Neural cell (in vitro differentiated cells): ENCODE data around the gene CCDC74A. TPM values are rescaled to one million over a fixed set of nuclear protein-coding genes. Genes with fewer than 3 reads are reported as not detected.
"Not testable (repeated sequence)": the region's sequence is repeated elsewhere in the genome, so short reads cannot be mapped to it uniquely, and the experiment has no call there.

Experiments used
- H2AFZ ChIP-seq: fragments of 200-600, 300-800 bp; sonication (generic), shearing (Covaris generic); 2 replicates; pipeline ENCODE4 v1.6.0; 2014; ENCODE audit warnings: low read depth, mild to moderate bottlenecking, antibody characterized with exemption, low read length, moderate library complexity
- H3F3A ChIP-seq: fragments of 200-600 bp; shearing (Covaris generic); 2 replicates; pipeline ENCODE4 v1.6.1; 2016; ENCODE audit warnings: mild to moderate bottlenecking, moderate library complexity, mixed read lengths, antibody characterized with exemption, low read length; ENCODE audit not compliant: insufficient read depth, poor library complexity, severe bottlenecking
- H3K27ac ChIP-seq: fragments of 200-600, 300-800 bp; sonication (generic), shearing (Covaris generic); 2 replicates; pipeline ENCODE4 v1.5.1; 2014; ENCODE audit warnings: mild to moderate bottlenecking, low read length, moderate library complexity
- H3K27me3 ChIP-seq: fragments of 300-800, 200-600 bp; sonication (generic), shearing (Covaris generic); 2 replicates; pipeline ENCODE4 v1.6.0; 2014; ENCODE audit warnings: mild to moderate bottlenecking, low read depth, low read length, moderate library complexity; ENCODE audit not compliant: insufficient read depth
- H3K36me3 ChIP-seq: fragments of 300-800, 200-600 bp; sonication (generic), shearing (Covaris generic); 2 replicates; pipeline ENCODE4 v1.5.1; 2014; ENCODE audit warnings: mild to moderate bottlenecking, antibody characterized with exemption, low read length, moderate library complexity; ENCODE audit not compliant: insufficient read depth
- H3K4me2 ChIP-seq: fragments of 300-800, 200-600 bp; sonication (generic), shearing (Covaris generic); 2 replicates; pipeline ENCODE4 v1.6.0; 2014; ENCODE audit warnings: mild to moderate bottlenecking, low read length
- H3K4me3 ChIP-seq: fragments of 300-800, 200-600 bp; sonication (generic), shearing (Covaris generic); 2 replicates; pipeline ENCODE4 v1.5.1; 2014; ENCODE audit warnings: mild to moderate bottlenecking, low read length, moderate library complexity
- H3K79me2 ChIP-seq: fragments of 200-600 bp; shearing (Covaris generic); replicated peaks from 2 replicates; pipeline ENCODE4 v1.6.0; 2014; ENCODE audit warnings: mild to moderate bottlenecking, low read length, moderate library complexity; ENCODE audit not compliant: insufficient read depth
- H3K9ac ChIP-seq: fragments of 300-800, 200-600 bp; sonication (generic), shearing (Covaris generic); 2 replicates; pipeline ENCODE4 v1.6.1; 2016; ENCODE audit warnings: mild to moderate bottlenecking, low read length, mixed read lengths
- H3K9me2 ChIP-seq: fragments of 200-600 bp; shearing (Covaris generic); 2 replicates; pipeline ENCODE4 v1.6.1; 2016; ENCODE audit warnings: mild to moderate bottlenecking, low read length, mixed read lengths; ENCODE audit not compliant: insufficient read depth
- H3K9me3 ChIP-seq: fragments of 200-600, 300-800 bp; sonication (generic), shearing (Covaris generic); 2 replicates; pipeline ENCODE4 v1.6.1; 2016; ENCODE audit warnings: mild to moderate bottlenecking, mixed run types, low read length, moderate library complexity, mixed read lengths
- H4K20me1 ChIP-seq: fragments of 200-600 bp; shearing (Covaris generic); 2 replicates; pipeline ENCODE4 v1.6.1; 2016; ENCODE audit warnings: mild to moderate bottlenecking, mixed run types; ENCODE audit not compliant: insufficient read depth
- EP300 ChIP-seq: fragments of 450-650 bp; conservative IDR thresholded peaks from 2 replicates; pipeline ENCODE4 v1.6.1; 2014; ENCODE audit warnings: antibody characterized with exemption, mild to moderate bottlenecking, moderate library complexity; ENCODE audit not compliant: poor library complexity, severe bottlenecking
- EZH2 ChIP-seq: fragments of 200-600, 300-800 bp; shearing (Covaris generic), sonication (generic); IDR thresholded peaks from 2 replicates; pipeline ENCODE4 v1.6.1; 2014; ENCODE audit warnings: antibody characterized with exemption, low read length, borderline replicate concordance, mild to moderate bottlenecking; ENCODE audit not compliant: insufficient read depth, poor library complexity, severe bottlenecking
- MXI1 ChIP-seq: fragments of 450-650 bp; conservative IDR thresholded peaks from 2 replicates; pipeline ENCODE4 v1.6.1; 2014; ENCODE audit warnings: antibody characterized with exemption, mild to moderate bottlenecking; ENCODE audit not compliant: poor library complexity, severe bottlenecking
- POLR2AphosphoS5 ChIP-seq: IDR thresholded peaks from 2 replicates; pipeline ENCODE4 v1.6.1; 2012
- RAD21 ChIP-seq: fragments of 450-650 bp; conservative IDR thresholded peaks from 2 replicates; pipeline ENCODE4 v1.6.1; 2014; ENCODE audit warnings: antibody characterized with exemption, mild to moderate bottlenecking, moderate library complexity
- SMC3 ChIP-seq: fragments of 450-650 bp; conservative IDR thresholded peaks from 2 replicates; pipeline ENCODE4 v1.6.1; 2014; ENCODE audit warnings: antibody characterized with exemption, mild to moderate bottlenecking, moderate library complexity; ENCODE audit not compliant: poor library complexity
- TAF1 ChIP-seq: IDR thresholded peaks from 2 replicates; pipeline ENCODE4 v1.6.1; 2012; ENCODE audit warnings: low read depth
- polyA plus RNA-seq: library from polyadenylated mRNA; depleted of rRNA; stranded (reverse); fragments of >200 nt; gene quantifications from 2 replicates; pipeline ENCODE4 v1.2.3, GENCODE V29; 2014
- TF ChIP-seq, protein P1 (sequence below): fragments of 450-650 bp; IDR thresholded peaks from 2 replicates; pipeline ENCODE4 v1.5.1; 2014; ENCODE audit warnings: antibody characterized with exemption, mild to moderate bottlenecking, moderate library complexity; ENCODE audit not compliant: poor library complexity, severe bottlenecking
- TF ChIP-seq, protein P2 (sequence below): IDR thresholded peaks from 2 replicates; pipeline ENCODE4 v1.6.1; 2012; ENCODE audit warnings: borderline replicate concordance

The CCDC74A gene
- polyA plus RNA-seq, 1 donor from 2014 or later = 38.2 TPM

DNA sequence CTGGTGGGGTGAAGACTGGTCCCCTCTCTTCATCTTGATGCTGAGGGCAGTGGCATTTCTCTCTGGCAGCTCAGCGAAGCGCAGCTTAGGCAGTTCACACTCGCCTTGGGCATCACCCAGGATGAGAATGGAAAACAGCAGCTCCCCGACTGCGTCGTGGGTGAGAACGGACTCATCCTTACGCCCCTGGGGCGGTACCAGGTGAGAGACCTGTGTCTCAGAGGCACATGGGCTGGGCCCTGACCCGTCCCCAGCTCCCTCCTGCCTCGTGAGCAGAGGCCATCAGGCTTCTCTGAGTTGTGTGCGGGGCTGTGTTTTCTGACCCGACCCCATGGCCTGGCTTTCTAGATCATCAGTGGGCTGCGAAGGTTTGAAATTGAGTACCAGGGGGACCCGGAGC is 8.2 kb upstream of the CCDC74A start:
- H3K79me2 ChIP-seq = no peaks in the 10 kb centered on the region

DNA sequence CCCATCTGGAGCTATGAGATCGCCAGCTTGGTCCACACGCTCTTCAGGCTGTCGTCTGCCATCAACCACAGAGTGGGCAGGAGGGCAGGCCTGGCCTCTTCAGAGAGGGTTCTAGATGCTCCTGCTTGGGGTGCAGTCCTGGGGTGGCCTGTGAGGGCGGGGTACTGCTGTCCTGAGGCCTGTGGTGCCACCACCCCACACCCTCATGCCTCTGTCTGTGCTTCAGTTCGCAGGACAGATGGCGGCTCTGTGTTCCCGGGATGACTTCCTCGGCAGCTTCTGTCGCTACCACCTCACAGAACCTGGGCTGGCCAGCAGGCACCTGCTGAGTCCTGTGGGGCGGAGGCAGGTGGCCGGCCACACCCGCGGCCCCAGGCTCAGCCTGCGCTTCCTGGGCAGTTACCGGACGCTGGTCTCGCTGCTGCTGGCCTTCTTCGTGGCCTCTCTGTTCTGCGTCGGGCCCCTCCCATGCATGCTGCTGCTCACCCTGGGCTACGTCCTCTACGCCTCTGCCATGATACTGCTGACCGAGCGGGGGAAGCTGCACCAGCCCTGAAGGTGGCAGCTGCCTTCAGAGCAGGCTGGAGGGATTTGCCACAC is 7.7 kb upstream of the CCDC74A start:
- H3F3A ChIP-seq, H3K9ac ChIP-seq, H3K27me3 ChIP-seq, H2AFZ ChIP-seq, H3K79me2 ChIP-seq, H4K20me1 ChIP-seq, H3K4me2 ChIP-seq, H3K36me3 ChIP-seq, H3K9me2 ChIP-seq, H3K27ac ChIP-seq, H3K4me3 ChIP-seq, H3K9me3 ChIP-seq: not testable (repeated sequence)

More for the DNA sequence above, 8.2 kb upstream of the CCDC74A start:
- H3K9me2 ChIP-seq = no peaks in the 10 kb centered on the region
- H4K20me1 ChIP-seq = no peaks in the 10 kb centered on the region
- H3K9ac ChIP-seq = no peak overlapping the region
- H3K9me3 ChIP-seq = no peaks in the 10 kb centered on the region
- no peaks in the 10 kb centered on the region for H3K27me3 ChIP-seq
- no peaks in the 10 kb centered on the region for H3K36me3 ChIP-seq
- no peak overlapping the region for H3K27ac ChIP-seq
- no peaks in the 10 kb centered on the region for H3F3A ChIP-seq
- H3K4me3 ChIP-seq = no peak overlapping the region
- no peak overlapping the region for H2AFZ ChIP-seq
- no peak overlapping the region for H3K4me2 ChIP-seq
- TF ChIP-seq MXI1 (no peak), TAF1 (no peak), RAD21 (no peak), SMC3 (no peak), POLR2AphosphoS5 (no peak), EP300 (no peak), EZH2 (no peak)
- TF ChIP-seq, protein P1, sequence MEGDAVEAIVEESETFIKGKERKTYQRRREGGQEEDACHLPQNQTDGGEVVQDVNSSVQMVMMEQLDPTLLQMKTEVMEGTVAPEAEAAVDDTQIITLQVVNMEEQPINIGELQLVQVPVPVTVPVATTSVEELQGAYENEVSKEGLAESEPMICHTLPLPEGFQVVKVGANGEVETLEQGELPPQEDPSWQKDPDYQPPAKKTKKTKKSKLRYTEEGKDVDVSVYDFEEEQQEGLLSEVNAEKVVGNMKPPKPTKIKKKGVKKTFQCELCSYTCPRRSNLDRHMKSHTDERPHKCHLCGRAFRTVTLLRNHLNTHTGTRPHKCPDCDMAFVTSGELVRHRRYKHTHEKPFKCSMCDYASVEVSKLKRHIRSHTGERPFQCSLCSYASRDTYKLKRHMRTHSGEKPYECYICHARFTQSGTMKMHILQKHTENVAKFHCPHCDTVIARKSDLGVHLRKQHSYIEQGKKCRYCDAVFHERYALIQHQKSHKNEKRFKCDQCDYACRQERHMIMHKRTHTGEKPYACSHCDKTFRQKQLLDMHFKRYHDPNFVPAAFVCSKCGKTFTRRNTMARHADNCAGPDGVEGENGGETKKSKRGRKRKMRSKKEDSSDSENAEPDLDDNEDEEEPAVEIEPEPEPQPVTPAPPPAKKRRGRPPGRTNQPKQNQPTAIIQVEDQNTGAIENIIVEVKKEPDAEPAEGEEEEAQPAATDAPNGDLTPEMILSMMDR = no peak
- TF ChIP-seq, protein P2, sequence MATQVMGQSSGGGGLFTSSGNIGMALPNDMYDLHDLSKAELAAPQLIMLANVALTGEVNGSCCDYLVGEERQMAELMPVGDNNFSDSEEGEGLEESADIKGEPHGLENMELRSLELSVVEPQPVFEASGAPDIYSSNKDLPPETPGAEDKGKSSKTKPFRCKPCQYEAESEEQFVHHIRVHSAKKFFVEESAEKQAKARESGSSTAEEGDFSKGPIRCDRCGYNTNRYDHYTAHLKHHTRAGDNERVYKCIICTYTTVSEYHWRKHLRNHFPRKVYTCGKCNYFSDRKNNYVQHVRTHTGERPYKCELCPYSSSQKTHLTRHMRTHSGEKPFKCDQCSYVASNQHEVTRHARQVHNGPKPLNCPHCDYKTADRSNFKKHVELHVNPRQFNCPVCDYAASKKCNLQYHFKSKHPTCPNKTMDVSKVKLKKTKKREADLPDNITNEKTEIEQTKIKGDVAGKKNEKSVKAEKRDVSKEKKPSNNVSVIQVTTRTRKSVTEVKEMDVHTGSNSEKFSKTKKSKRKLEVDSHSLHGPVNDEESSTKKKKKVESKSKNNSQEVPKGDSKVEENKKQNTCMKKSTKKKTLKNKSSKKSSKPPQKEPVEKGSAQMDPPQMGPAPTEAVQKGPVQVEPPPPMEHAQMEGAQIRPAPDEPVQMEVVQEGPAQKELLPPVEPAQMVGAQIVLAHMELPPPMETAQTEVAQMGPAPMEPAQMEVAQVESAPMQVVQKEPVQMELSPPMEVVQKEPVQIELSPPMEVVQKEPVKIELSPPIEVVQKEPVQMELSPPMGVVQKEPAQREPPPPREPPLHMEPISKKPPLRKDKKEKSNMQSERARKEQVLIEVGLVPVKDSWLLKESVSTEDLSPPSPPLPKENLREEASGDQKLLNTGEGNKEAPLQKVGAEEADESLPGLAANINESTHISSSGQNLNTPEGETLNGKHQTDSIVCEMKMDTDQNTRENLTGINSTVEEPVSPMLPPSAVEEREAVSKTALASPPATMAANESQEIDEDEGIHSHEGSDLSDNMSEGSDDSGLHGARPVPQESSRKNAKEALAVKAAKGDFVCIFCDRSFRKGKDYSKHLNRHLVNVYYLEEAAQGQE = no peak

DNA sequence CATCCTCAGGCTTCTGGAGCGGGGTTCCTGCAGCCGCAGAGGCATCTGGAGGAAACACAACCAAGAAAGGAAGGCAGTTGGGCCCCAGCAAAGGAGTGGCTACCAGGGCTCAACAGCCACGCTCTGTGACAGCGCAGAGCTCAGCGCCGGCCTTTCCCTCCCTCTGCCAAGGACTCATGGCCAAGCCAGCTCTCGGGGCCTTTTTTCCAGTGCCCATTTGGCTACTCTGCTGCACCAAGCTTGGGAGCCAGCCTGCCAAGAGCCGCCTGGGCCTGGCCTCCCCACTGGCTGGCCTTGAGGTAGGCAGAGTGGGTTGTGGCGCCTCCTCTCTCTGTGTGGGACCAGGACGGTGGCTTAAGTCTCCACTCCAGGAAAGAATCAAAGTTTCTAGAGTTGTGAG is 7.2 kb upstream of the CCDC74A start:
- Histone ChIP-seq H3K36me3 (no peaks in the 10 kb centered on the region), H3K4me2 (no peak overlapping the region), H2AFZ (no peak overlapping the region), H3K79me2 (no peaks in the 10 kb centered on the region), H3K9me3 (no peaks in the 10 kb centered on the region), H3K27ac (no peak overlapping the region), H3K9me2 (no peaks in the 10 kb centered on the region), H3F3A (no peaks in the 10 kb centered on the region), H4K20me1 (no peaks in the 10 kb centered on the region), H3K27me3 (no peaks in the 10 kb centered on the region), H3K9ac (no peak overlapping the region), H3K4me3 (no peak overlapping the region)
- TF ChIP-seq TAF1 (no peak), POLR2AphosphoS5 (no peak), EP300 (no peak), EZH2 (no peak), RAD21 (no peak), SMC3 (no peak)
- TF ChIP-seq, protein P1 = no peak
- TF ChIP-seq, protein P2 = no peak
